ENCODE measurements around the gene FOXD1. TPM values are rescaled to one million over a fixed set of nuclear protein-coding genes. Genes with fewer than 3 reads are reported as not detected.

FOXD1 gene
- total RNA-seq, 4 donors from 2014 or later = 0.26 to 0.52 (median 0.51) TPM; not detected in 1

DNA sequence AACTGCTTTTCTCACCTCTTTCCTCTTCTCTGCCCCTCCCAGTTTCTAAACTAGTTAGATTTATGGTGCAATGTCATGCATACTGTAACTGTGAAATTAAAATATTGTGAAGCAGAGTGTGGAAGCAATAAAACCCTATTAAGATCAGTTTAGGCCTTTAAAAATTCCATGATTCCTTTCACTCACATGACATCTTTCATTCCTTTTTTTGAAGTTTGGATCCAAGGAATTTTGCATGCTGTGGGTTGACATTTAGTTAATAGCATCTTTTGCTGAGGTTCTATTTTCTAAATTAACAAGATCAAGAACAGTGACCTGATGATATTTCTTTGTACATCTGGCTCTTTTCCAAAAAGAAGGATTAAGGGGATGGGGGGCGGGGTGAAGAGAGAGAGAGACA is 13.7 kb downstream of the FOXD1 start:
- WGBS = 76% methylated on average over 1 of the region's 1 CpG
- Histone ChIP-seq H3K4me1 (peaks cover 18% of the 10 kb centered on the region), H3K27me3 (peaks cover 97% of the 10 kb centered on the region), H3K27ac (no peak overlapping the region), H3K4me3 (no peak overlapping the region), H3K36me3 (no peaks in the 10 kb centered on the region), H3K9me3 (no peaks in the 10 kb centered on the region)
- TF ChIP-seq POLR2AphosphoS5 (IDR thresholded peaks at IDR 0.05) = no peak
- TF ChIP-seq POLR2A (IDR thresholded peaks at IDR 0.05) = no peak
- TF ChIP-seq, protein P1, sequence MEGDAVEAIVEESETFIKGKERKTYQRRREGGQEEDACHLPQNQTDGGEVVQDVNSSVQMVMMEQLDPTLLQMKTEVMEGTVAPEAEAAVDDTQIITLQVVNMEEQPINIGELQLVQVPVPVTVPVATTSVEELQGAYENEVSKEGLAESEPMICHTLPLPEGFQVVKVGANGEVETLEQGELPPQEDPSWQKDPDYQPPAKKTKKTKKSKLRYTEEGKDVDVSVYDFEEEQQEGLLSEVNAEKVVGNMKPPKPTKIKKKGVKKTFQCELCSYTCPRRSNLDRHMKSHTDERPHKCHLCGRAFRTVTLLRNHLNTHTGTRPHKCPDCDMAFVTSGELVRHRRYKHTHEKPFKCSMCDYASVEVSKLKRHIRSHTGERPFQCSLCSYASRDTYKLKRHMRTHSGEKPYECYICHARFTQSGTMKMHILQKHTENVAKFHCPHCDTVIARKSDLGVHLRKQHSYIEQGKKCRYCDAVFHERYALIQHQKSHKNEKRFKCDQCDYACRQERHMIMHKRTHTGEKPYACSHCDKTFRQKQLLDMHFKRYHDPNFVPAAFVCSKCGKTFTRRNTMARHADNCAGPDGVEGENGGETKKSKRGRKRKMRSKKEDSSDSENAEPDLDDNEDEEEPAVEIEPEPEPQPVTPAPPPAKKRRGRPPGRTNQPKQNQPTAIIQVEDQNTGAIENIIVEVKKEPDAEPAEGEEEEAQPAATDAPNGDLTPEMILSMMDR (IDR thresholded peaks at IDR 0.05) = no peak
- no peak for TF ChIP-seq EP300 (IDR thresholded peaks at IDR 0.05)
- DNase-seq (ENCODE audit: low spot score in 2 of 2) = no peak

- no peak for TF ChIP-seq POLR2A (IDR thresholded peaks at IDR 0.05)
- no peak for TF ChIP-seq POLR2AphosphoS5 (IDR thresholded peaks at IDR 0.05)
- TF ChIP-seq, protein P1 (IDR thresholded peaks at IDR 0.05) = no peak
- no peak for TF ChIP-seq EP300 (IDR thresholded peaks at IDR 0.05)
- DNase-seq (ENCODE audit: low spot score in 2 of 2) = no peak
- H3K9me3 ChIP-seq = no peaks in the 10 kb centered on the region
- H3K27ac ChIP-seq = no peak overlapping the region
- peaks cover 97% of the 10 kb centered on the region for H3K27me3 ChIP-seq
- no peaks in the 10 kb centered on the region for H3K36me3 ChIP-seq
- no peak overlapping the region for H3K4me3 ChIP-seq
- H3K4me1 ChIP-seq = peaks cover 18% of the 10 kb centered on the region
- 44% methylated on average over 1 of the region's 1 CpG for WGBS
These were observed 14.1 kb downstream of the FOXD1 start for GRCh38 chr5:73434461-73434860.

GRCh38 chr5:73433982-73434342 is 14.6 kb downstream of the FOXD1 start:
- DNase-seq (ENCODE audit: low spot score in 2 of 2) = no peak
- 53% methylated on average over 1 of the region's 1 CpG for WGBS
- TF ChIP-seq EP300 (IDR thresholded peaks at IDR 0.05) (no peak), POLR2AphosphoS5 (IDR thresholded peaks at IDR 0.05) (no peak), POLR2A (IDR thresholded peaks at IDR 0.05) (no peak)
- TF ChIP-seq, protein P1 (IDR thresholded peaks at IDR 0.05) = no peak
- no peaks in the 10 kb centered on the region for H3K36me3 ChIP-seq
- peaks cover 96% of the 10 kb centered on the region for H3K27me3 ChIP-seq
- no peak overlapping the region for H3K27ac ChIP-seq
- H3K4me3 ChIP-seq = no peak overlapping the region
- H3K4me1 ChIP-seq = peaks cover 18% of the 10 kb centered on the region
- no peaks in the 10 kb centered on the region for H3K9me3 ChIP-seq

- 61% methylated on average over 4 of the region's 4 CpGs for WGBS
These were observed 15.2 kb downstream of the FOXD1 start for GRCh38 chr5:73433272-73433981.

DNA sequence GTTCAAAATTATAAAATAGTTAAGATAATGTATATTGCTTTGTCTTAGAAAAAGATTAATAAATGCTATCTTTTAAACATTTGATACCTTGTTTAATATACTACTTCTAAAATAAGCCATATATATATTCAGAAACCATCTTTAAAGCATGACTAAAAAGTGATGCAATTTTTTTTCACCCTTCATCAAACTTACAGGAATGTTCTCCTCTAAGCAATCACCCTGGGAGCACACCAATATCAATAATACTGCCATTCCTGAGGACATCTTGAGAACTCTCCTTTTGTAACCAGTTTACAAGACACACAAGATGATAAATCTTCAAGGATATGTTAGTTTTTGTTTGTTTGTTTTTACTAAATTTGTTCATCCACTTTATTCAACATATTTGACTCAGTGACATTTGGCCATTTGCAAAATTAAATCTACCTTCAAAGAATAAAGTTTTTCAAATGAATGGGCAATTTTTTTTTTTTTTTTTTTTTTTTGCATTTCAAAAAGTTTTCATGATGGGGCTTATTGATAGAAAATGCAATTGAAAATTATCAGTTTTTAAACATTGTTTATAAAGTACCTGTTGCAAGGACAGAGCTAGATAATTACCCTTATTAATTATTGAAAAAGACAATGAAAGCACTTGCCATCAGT is 17.2 kb downstream of the FOXD1 start:
- no peaks in the 10 kb centered on the region for H3K36me3 ChIP-seq
- no peak for DNase-seq (ENCODE audit: low spot score in 2 of 2)
- H3K27ac ChIP-seq = no peak overlapping the region
- H3K27me3 ChIP-seq = peaks cover 81% of the 10 kb centered on the region
- H3K4me3 ChIP-seq = no peak overlapping the region
- peaks cover 2% of the 10 kb centered on the region for H3K4me1 ChIP-seq
- TF ChIP-seq EP300 (IDR thresholded peaks at IDR 0.05) = no peak
- no peak for TF ChIP-seq POLR2AphosphoS5 (IDR thresholded peaks at IDR 0.05)
- TF ChIP-seq, protein P1 (IDR thresholded peaks at IDR 0.05) = no peak
- no peak for TF ChIP-seq POLR2A (IDR thresholded peaks at IDR 0.05)
- H3K9me3 ChIP-seq = no peaks in the 10 kb centered on the region

More at GRCh38 chr5:73433272-73433981, 15.2 kb downstream of the FOXD1 start:
- Histone ChIP-seq H3K9me3 (no peaks in the 10 kb centered on the region), H3K36me3 (no peaks in the 10 kb centered on the region), H3K4me3 (no peak overlapping the region), H3K27ac (no peak overlapping the region), H3K4me1 (peaks cover 18% of the 10 kb centered on the region), H3K27me3 (peaks cover 96% of the 10 kb centered on the region)
- no peak for TF ChIP-seq POLR2A (IDR thresholded peaks at IDR 0.05)
- TF ChIP-seq POLR2AphosphoS5 (IDR thresholded peaks at IDR 0.05) = no peak
- TF ChIP-seq EP300 (IDR thresholded peaks at IDR 0.05) = no peak
- TF ChIP-seq, protein P1 (IDR thresholded peaks at IDR 0.05) = no peak
- DNase-seq (ENCODE audit: low spot score in 2 of 2) = no peak
